Tibial nerve (tissue), 3 donors: ENCODE measurements around the gene RAET1E.
"Not testable (repeated sequence)": the region's sequence is repeated elsewhere in the genome, so short reads cannot be mapped to it uniquely, and the experiment has no call there.

ENCODE experiments used
- CTCF ChIP-seq, 5 experiments: fragments of 200-600 bp in 3 of 5; fragments of 450-650 bp in 2 of 5; sonication (generic) in 3 of 5; IDR thresholded peaks; one replicate each; pipeline ENCODE4 v1.5.1; 2016 to 2019; ENCODE audit warnings: antibody characterized with exemption in 5 of 5, mild to moderate bottlenecking in 3 of 5, moderate library complexity in 2 of 5
- POLR2A ChIP-seq, 2 donors: fragments of 450-650 bp; IDR thresholded peaks; one replicate each; pipeline ENCODE4 v1.6.1; 2017; ENCODE audit warnings: antibody characterized with exemption in 2 of 2, mild to moderate bottlenecking in 2 of 2, moderate library complexity in 2 of 2

DNA sequence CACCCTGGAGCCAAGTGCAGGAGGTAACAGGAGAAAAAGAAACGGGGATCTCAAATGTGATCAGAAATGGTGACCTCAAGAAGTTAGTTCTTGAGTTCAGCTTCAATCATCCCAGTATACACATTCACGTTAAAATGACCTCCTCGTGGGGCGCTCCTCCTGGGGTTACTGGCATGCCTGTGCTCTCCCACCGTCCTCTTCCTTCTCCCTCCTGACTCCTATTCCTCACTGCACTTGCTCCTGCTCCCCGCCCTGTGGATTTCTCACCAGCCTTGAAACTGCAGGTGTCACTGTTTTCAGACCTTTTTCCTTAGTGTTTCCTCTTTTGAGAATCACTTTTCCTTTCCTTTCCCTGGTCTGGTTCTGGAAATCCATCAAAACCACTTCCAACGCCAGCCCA, 48.7 kb upstream of the RAET1E start:
- TF ChIP-seq CTCF, POLR2A (IDR thresholded peaks at IDR 0.05): not testable (repeated sequence)
